HepG2 (cell line): Measurements from ENCODE around the gene MYCBPAP. TPM values are rescaled to one million over a fixed set of nuclear protein-coding genes. Genes with fewer than 3 reads are reported as not detected.

Experiments used
- FOXA3 ChIP-seq: IDR thresholded peaks from 2 replicates; pipeline ENCODE4 v1.6.1; 2016; ENCODE audit warnings: missing genetic modification reagents, missing compliant biosample characterization
- HOXA9 ChIP-seq: sonication (generic); formaldehyde crosslinking; IDR thresholded peaks from 2 replicates; pipeline ENCODE4 v1.8.1; 2022; ENCODE audit warnings: missing genetic modification reagents, mild to moderate bottlenecking, moderate library complexity, borderline replicate concordance
- HOXD1 ChIP-seq: sonication (generic); formaldehyde crosslinking; IDR thresholded peaks from 2 replicates; pipeline ENCODE4 v1.5.0; 2020; ENCODE audit warnings: missing genetic modification reagents
- JUND ChIP-seq: sonication (generic); formaldehyde crosslinking; IDR thresholded peaks from 2 replicates; pipeline ENCODE4 v1.8.0; 2022; ENCODE audit warnings: mild to moderate bottlenecking, missing genetic modification reagents
- PPARG ChIP-seq: conservative IDR thresholded peaks from 2 replicates; pipeline ENCODE4 v1.6.1; 2016; ENCODE audit warnings: missing biosample characterization, missing genetic modification reagents
- TAF15 ChIP-seq: fragments of 200-400 bp; formaldehyde crosslinking; IDR thresholded peaks from one replicate; pipeline ENCODE4 v1.6.1; 2018; ENCODE audit warnings: mild to moderate bottlenecking, low read depth, low read length; ENCODE audit not compliant: poor library complexity, severe bottlenecking
- TBX2 ChIP-seq: sonication (generic); formaldehyde crosslinking; IDR thresholded peaks from 2 replicates; pipeline ENCODE4 v1.5.0; 2020; ENCODE audit warnings: missing genetic modification reagents, mild to moderate bottlenecking, borderline replicate concordance
- TCF12 ChIP-seq, 2 experiments: fragments of 450-650 bp in 1 of 2; sonication (generic) in 1 of 2; formaldehyde crosslinking in 1 of 2; IDR thresholded peaks; 2 replicates each; pipeline versions ENCODE4 v1.6.1 to v1.8.0; 2017 to 2022; ENCODE audit warnings: antibody characterized with exemption in 1 of 2, mild to moderate bottlenecking in 1 of 2, missing genetic modification reagents in 1 of 2, moderate library complexity in 1 of 2
- ZBTB42 ChIP-seq: sonication (generic); formaldehyde crosslinking; IDR thresholded peaks from 2 replicates; pipeline ENCODE4 v1.5.0; 2020; ENCODE audit warnings: mild to moderate bottlenecking, missing genetic modification reagents
- ZNF382 ChIP-seq: sonication (generic); formaldehyde crosslinking; IDR thresholded peaks from 2 replicates; pipeline ENCODE4 v1.5.0; 2020; ENCODE audit warnings: missing genetic modification reagents, mild to moderate bottlenecking, borderline replicate concordance
- ZNF746 ChIP-seq: sonication (generic); formaldehyde crosslinking; IDR thresholded peaks from 2 replicates; pipeline ENCODE4 v1.8.0; 2022; ENCODE audit warnings: mild to moderate bottlenecking, missing genetic modification reagents
- polyA plus RNA-seq, 8 experiments: library from polyadenylated mRNA; depleted of rRNA in 3 of 8; stranded (reverse) in 7 of 8; unstranded in 1 of 8; fragments of >200 nt; fragmentation: Illumina TruSeq in 4 of 8; extraction: Trizol in 4 of 8; gene quantifications; 2 replicates each; pipeline versions ENCODE4 v1.2.1 to v1.2.3, GENCODE V29; 2011 to 2016; ENCODE audit warnings: low read depth in 4 of 8, missing spikeins in 1 of 8, mixed read lengths in 1 of 8; ENCODE audit not compliant: insufficient read depth in 1 of 8
- total RNA-seq, 5 experiments: library from RNA; depleted of rRNA; stranded (reverse); fragments of >200 nt; fragmentation: Illumina TruSeq; extraction: Trizol; gene quantifications; 2 replicates each; pipeline ENCODE4 v1.2.3, GENCODE V29; 2016; ENCODE audit warnings: low read depth in 1 of 5
- TF ChIP-seq, protein P1 (sequence below): IDR thresholded peaks from 2 replicates; pipeline ENCODE4 v1.6.1; 2016; ENCODE audit warnings: missing compliant biosample characterization, missing genetic modification reagents, borderline replicate concordance
- TF ChIP-seq, protein P2 (sequence below): sonication (generic); formaldehyde crosslinking; IDR thresholded peaks from 2 replicates; pipeline ENCODE4 v1.4.0; 2020; ENCODE audit warnings: missing genetic modification reagents
- TF ChIP-seq, protein P3 (sequence below): IDR thresholded peaks from 2 replicates; pipeline ENCODE4 v1.6.1; 2016; ENCODE audit warnings: low read depth
- TF ChIP-seq, protein P4 (sequence below): sonication (generic); formaldehyde crosslinking; IDR thresholded peaks from 2 replicates; pipeline ENCODE4 v1.5.1; 2020; ENCODE audit warnings: missing genetic modification reagents, mild to moderate bottlenecking, borderline replicate concordance
- TF ChIP-seq, protein P5 (sequence below): sonication (generic); formaldehyde crosslinking; IDR thresholded peaks from 2 replicates; pipeline ENCODE4 v1.4.0; 2020; ENCODE audit warnings: missing genetic modification reagents, mild to moderate bottlenecking, borderline replicate concordance
- TF ChIP-seq, protein P6 (sequence below): sonication (generic); formaldehyde crosslinking; IDR thresholded peaks from 2 replicates; pipeline ENCODE4 v1.9.0; 2022; ENCODE audit warnings: missing genetic modification reagents, mild to moderate bottlenecking, borderline replicate concordance

MYCBPAP gene
- total and polyA plus RNA-seq, 2 of the 13 experiments (the other 11 are each of a cell fraction or from before 2014, with no cell fraction given) = 0.22 to 0.24 TPM

DNA sequence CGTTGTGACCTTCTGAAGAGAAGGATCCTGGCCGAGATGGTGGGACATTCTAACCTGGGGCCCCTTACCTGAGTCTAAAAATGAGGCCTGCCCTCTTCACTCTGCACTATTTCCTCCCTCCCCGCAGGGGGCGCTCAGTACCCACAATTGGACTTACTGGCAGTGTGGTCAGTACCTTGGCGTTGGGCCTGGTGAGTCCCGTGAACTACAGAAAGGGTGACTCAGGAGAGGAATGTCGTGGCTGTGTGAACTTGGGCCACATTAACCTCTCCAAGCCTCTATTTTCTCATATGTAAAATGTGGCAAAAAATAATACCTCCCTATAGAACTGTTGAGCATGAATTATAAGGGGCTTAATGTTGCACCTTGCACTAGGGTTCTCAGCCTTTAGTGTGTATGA, 25.7 kb upstream of the MYCBPAP start (continued):
- TF ChIP-seq HOXD1 (CRISPR knock-in tag) (no peak), TBX2 (CRISPR knock-in tag) (peak; percentile 47; the same call in 1 of the 2 replicates), ZNF382 (no peak), FOXA3 (CRISPR knock-in tag) (peak; percentile 54), TAF15 (no peak), ZBTB42 (CRISPR knock-in tag) (no peak), JUND (peak; percentile 51; the same call in 1 of the 2 replicates), ZNF746 (CRISPR knock-in tag) (no peak), HOXA9 (CRISPR knock-in tag) (no peak), TCF12 (IDR thresholded peaks at IDR 0.05) (no peak), TCF12 (CRISPR knock-in tag; IDR thresholded peaks at IDR 0.05) (peak; percentile 60; the same call in 1 of the 2 replicates), PPARG (CRISPR knock-in tag) (peak; percentile 69; the same call in 1 of the 2 replicates)
- TF ChIP-seq, protein P1, sequence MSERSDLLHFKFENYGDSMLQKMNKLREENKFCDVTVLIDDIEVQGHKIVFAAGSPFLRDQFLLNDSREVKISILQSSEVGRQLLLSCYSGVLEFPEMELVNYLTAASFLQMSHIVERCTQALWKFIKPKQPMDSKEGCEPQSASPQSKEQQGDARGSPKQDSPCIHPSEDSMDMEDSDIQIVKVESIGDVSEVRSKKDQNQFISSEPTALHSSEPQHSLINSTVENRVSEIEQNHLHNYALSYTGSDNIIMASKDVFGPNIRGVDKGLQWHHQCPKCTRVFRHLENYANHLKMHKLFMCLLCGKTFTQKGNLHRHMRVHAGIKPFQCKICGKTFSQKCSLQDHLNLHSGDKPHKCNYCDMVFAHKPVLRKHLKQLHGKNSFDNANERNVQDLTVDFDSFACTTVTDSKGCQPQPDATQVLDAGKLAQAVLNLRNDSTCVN (CRISPR knock-in tag) = peak; percentile 80; the same call in 1 of the 2 replicates
- TF ChIP-seq, protein P2, sequence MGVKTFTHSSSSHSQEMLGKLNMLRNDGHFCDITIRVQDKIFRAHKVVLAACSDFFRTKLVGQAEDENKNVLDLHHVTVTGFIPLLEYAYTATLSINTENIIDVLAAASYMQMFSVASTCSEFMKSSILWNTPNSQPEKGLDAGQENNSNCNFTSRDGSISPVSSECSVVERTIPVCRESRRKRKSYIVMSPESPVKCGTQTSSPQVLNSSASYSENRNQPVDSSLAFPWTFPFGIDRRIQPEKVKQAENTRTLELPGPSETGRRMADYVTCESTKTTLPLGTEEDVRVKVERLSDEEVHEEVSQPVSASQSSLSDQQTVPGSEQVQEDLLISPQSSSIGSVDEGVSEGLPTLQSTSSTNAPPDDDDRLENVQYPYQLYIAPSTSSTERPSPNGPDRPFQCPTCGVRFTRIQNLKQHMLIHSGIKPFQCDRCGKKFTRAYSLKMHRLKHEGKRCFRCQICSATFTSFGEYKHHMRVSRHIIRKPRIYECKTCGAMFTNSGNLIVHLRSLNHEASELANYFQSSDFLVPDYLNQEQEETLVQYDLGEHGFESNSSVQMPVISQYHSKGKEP (CRISPR knock-in tag) = no peak
- TF ChIP-seq, protein P3, sequence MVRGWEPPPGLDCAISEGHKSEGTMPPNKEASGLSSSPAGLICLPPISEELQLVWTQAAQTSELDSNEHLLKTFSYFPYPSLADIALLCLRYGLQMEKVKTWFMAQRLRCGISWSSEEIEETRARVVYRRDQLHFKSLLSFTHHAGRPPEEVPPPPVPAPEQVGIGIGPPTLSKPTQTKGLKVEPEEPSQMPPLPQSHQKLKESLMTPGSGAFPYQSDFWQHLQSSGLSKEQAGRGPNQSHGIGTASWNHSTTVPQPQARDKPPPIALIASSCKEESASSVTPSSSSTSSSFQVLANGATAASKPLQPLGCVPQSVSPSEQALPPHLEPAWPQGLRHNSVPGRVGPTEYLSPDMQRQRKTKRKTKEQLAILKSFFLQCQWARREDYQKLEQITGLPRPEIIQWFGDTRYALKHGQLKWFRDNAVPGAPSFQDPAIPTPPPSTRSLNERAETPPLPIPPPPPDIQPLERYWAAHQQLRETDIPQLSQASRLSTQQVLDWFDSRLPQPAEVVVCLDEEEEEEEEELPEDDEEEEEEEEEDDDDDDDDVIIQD (CRISPR knock-in tag) = peak; percentile 59; the same call in 1 of the 2 replicates
- TF ChIP-seq, protein P4, sequence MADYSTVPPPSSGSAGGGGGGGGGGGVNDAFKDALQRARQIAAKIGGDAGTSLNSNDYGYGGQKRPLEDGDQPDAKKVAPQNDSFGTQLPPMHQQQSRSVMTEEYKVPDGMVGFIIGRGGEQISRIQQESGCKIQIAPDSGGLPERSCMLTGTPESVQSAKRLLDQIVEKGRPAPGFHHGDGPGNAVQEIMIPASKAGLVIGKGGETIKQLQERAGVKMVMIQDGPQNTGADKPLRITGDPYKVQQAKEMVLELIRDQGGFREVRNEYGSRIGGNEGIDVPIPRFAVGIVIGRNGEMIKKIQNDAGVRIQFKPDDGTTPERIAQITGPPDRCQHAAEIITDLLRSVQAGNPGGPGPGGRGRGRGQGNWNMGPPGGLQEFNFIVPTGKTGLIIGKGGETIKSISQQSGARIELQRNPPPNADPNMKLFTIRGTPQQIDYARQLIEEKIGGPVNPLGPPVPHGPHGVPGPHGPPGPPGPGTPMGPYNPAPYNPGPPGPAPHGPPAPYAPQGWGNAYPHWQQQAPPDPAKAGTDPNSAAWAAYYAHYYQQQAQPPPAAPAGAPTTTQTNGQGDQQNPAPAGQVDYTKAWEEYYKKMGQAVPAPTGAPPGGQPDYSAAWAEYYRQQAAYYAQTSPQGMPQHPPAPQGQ (CRISPR knock-in tag) = no peak
- TF ChIP-seq, protein P5, sequence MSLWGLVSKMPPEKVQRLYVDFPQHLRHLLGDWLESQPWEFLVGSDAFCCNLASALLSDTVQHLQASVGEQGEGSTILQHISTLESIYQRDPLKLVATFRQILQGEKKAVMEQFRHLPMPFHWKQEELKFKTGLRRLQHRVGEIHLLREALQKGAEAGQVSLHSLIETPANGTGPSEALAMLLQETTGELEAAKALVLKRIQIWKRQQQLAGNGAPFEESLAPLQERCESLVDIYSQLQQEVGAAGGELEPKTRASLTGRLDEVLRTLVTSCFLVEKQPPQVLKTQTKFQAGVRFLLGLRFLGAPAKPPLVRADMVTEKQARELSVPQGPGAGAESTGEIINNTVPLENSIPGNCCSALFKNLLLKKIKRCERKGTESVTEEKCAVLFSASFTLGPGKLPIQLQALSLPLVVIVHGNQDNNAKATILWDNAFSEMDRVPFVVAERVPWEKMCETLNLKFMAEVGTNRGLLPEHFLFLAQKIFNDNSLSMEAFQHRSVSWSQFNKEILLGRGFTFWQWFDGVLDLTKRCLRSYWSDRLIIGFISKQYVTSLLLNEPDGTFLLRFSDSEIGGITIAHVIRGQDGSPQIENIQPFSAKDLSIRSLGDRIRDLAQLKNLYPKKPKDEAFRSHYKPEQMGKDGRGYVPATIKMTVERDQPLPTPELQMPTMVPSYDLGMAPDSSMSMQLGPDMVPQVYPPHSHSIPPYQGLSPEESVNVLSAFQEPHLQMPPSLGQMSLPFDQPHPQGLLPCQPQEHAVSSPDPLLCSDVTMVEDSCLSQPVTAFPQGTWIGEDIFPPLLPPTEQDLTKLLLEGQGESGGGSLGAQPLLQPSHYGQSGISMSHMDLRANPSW = no peak
- TF ChIP-seq, protein P6, sequence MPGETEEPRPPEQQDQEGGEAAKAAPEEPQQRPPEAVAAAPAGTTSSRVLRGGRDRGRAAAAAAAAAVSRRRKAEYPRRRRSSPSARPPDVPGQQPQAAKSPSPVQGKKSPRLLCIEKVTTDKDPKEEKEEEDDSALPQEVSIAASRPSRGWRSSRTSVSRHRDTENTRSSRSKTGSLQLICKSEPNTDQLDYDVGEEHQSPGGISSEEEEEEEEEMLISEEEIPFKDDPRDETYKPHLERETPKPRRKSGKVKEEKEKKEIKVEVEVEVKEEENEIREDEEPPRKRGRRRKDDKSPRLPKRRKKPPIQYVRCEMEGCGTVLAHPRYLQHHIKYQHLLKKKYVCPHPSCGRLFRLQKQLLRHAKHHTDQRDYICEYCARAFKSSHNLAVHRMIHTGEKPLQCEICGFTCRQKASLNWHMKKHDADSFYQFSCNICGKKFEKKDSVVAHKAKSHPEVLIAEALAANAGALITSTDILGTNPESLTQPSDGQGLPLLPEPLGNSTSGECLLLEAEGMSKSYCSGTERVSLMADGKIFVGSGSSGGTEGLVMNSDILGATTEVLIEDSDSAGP (CRISPR knock-in tag) = no peak
